ENCODE data around the gene HACD2.

Gene HACD2

GRCh38 chr3:123523023-123523412 lies 61.8 kb downstream of the HACD2 start:
- no peaks in the 10 kb centered on the region for H3K9me3 ChIP-seq (ENCODE audit: control insufficient read depth, insufficient read depth, low read depth, low read length)
- peaks cover 0 to 29% of the 10 kb centered on the region in 2 experiments; a peak in 1 of 3 replicates for H3K36me3 ChIP-seq (ENCODE audit: control insufficient read depth in 2 of 2, insufficient read depth in 1 of 2, low read length in 2 of 2)
- no peak for TF ChIP-seq ZNF580 (tag by site-specific recombination; IDR thresholded peaks at IDR 0.05)
- TF ChIP-seq ZIC2 (tag by site-specific recombination; IDR thresholded peaks at IDR 0.05), result peak; percentile 40
- POLR2A ChIA-PET, result no interaction called here
- H3K4me1 ChIP-seq (ENCODE audit: control insufficient read depth, insufficient read depth, low read length), result no peaks in the 10 kb centered on the region; the same call in 1 of the 2 replicates
- CTCF ChIA-PET, result interaction anchor here (1.5 kb wide), 1 partner anchor 30 kb away, joined by 3 read pairs; no protein-coding TSS in a partner anchor
- no peak overlapping the region for H3K27ac ChIP-seq (ENCODE audit: extremely low read depth, low read depth, low read length)
- no peak overlapping the region for H3K4me3 ChIP-seq (ENCODE audit: low read depth, low read length)

GRCh38 chr3:123522320-123523022 lies 62.4 kb downstream of the HACD2 start:
- TF ChIP-seq SETDB1 (IDR thresholded peaks at IDR 0.05; ENCODE audit: insufficient read length, low read length), result no peak
- no peak for TF ChIP-seq ZNF843 (tag by site-specific recombination; IDR thresholded peaks at IDR 0.05)
- TF ChIP-seq ZNF23 (tag by site-specific recombination; IDR thresholded peaks at IDR 0.05; ENCODE audit: borderline replicate concordance), result no peak
- no peak for TF ChIP-seq ZNF830 (tag by site-specific recombination; IDR thresholded peaks at IDR 0.05; ENCODE audit: low read depth)
- no peak for TF ChIP-seq BCL11B (tag by site-specific recombination; IDR thresholded peaks at IDR 0.05; ENCODE audit: low read depth)
- TF ChIP-seq ZSCAN4 (tag by site-specific recombination; IDR thresholded peaks at IDR 0.05), result no peak
- TF ChIP-seq ZNF37A (tag by site-specific recombination; IDR thresholded peaks at IDR 0.05), result no peak
- TF ChIP-seq ZNF837 (tag by site-specific recombination; IDR thresholded peaks at IDR 0.05), result no peak
- no peak for TF ChIP-seq ZNF2 (tag by site-specific recombination; IDR thresholded peaks at IDR 0.05)
- TF ChIP-seq WT1 (tag by site-specific recombination; IDR thresholded peaks at IDR 0.05), result no peak
- no peak for TF ChIP-seq ZNF621 (tag by site-specific recombination; IDR thresholded peaks at IDR 0.05)
- no peak for TF ChIP-seq ZNF169 (tag by site-specific recombination; IDR thresholded peaks at IDR 0.05)
- TF ChIP-seq ZNF560 (tag by site-specific recombination; IDR thresholded peaks at IDR 0.05; ENCODE audit: borderline replicate concordance), result no peak
- no peak for TF ChIP-seq ZNF571 (tag by site-specific recombination; IDR thresholded peaks at IDR 0.05)
- no peak for TF ChIP-seq ZNF174 (tag by site-specific recombination; IDR thresholded peaks at IDR 0.05)
- POLR2A ChIA-PET, result interaction anchor here (0.7 kb wide), 1 partner anchor 173 kb away, joined by 6 read pairs; no protein-coding TSS in a partner anchor
- H3K4me3 ChIP-seq (ENCODE audit: low read depth, low read length), result no peak overlapping the region
- H3K9me3 ChIP-seq (ENCODE audit: control insufficient read depth, insufficient read depth, low read depth, low read length), result no peaks in the 10 kb centered on the region
- CTCF ChIA-PET, result interaction anchor here (0.6 to 1.5 kb wide), 2 partner anchors 30 to 1421 kb away, joined by 3 read pairs; no protein-coding TSS in a partner anchor
- no peaks in the 10 kb centered on the region; the same call in 1 of the 2 replicates for H3K4me1 ChIP-seq (ENCODE audit: control insufficient read depth, insufficient read depth, low read length)
- H3K36me3 ChIP-seq (ENCODE audit: control insufficient read depth in 2 of 2, insufficient read depth in 1 of 2, low read length in 2 of 2), result peaks cover 0 to 24% of the 10 kb centered on the region in 2 experiments; a peak in 1 of 3 replicates
- H3K27ac ChIP-seq (ENCODE audit: extremely low read depth, low read depth, low read length), result no peak overlapping the region

- H3K36me3 ChIP-seq (ENCODE audit: control insufficient read depth in 2 of 2, insufficient read depth in 1 of 2, low read length in 2 of 2), result peaks cover 0 to 15% of the 10 kb centered on the region in 2 experiments; a peak in 1 of 3 replicates
- H3K27ac ChIP-seq (ENCODE audit: extremely low read depth, low read depth, low read length), result no peak overlapping the region
- H3K4me1 ChIP-seq (ENCODE audit: control insufficient read depth, insufficient read depth, low read length), result no peaks in the 10 kb centered on the region; the same call in 1 of the 2 replicates
- ChIA-PET POLR2A (interaction anchor here (0.6 to 0.7 kb wide), 2 partner anchors 27 to 174 kb away, joined by 3 to 6 read pairs; no protein-coding TSS in a partner anchor), CTCF (interaction anchor here (0.8 kb wide), 1 partner anchor 193 kb away, joined by 3 read pairs; no protein-coding TSS in a partner anchor)
- H3K9me3 ChIP-seq (ENCODE audit: control insufficient read depth, insufficient read depth, low read depth, low read length), result no peaks in the 10 kb centered on the region
- H3K4me3 ChIP-seq (ENCODE audit: low read depth, low read length), result no peak overlapping the region
- TF ChIP-seq IKZF3 (tag by site-specific recombination; IDR thresholded peaks at IDR 0.05), result no peak
- TF ChIP-seq ZBTB49 (tag by site-specific recombination; IDR thresholded peaks at IDR 0.05; ENCODE audit: low read depth), result no peak
- TF ChIP-seq ZNF223 (tag by site-specific recombination; IDR thresholded peaks at IDR 0.05), result no peak
- no peak for TF ChIP-seq ELK4 (IDR thresholded peaks at IDR 0.05; ENCODE audit: borderline replicate concordance, low read depth, low read length)
- no peak for TF ChIP-seq HOXA7 (CRISPR knock-in tag; IDR thresholded peaks at IDR 0.05; ENCODE audit: borderline replicate concordance)
- TF ChIP-seq ZNF18 (tag by site-specific recombination; IDR thresholded peaks at IDR 0.05), result no peak
These were observed 63.5 kb downstream of the HACD2 start for GRCh38 chr3:123521179-123521969.

Data from HEK293 (cell line).